ENCODE measurements around the gene CCDC54.
A peak's percentile ranks its signal among the peaks of the same experiment; 100 is the strongest.

CCDC54 gene

DNA sequence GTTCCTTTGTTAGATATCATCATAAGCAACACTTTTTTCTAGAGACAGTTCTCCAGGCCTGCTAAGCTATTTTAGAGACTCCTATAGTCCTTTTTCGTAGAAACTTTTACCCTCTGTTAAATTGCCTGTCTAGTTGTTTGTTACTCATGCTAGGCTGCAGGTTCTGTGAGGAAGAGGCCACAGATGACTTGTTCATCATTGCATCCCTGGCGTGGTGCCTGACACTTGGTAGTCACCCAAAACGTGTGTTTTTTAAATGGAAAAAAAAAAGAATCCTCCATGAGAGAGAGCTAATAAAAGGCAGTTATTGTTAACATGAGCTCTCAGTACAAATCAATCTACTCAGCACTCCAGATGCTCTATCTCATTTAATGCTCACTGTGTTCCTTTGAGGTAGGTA is 35.1 kb downstream of the CCDC54 start:
- Histone ChIP-seq H4K20me1 (ENCODE audit: insufficient read depth, low read length) (no peaks in the 10 kb centered on the region), H3K27ac (ENCODE audit: low read length) (no peak overlapping the region), H2AFZ (ENCODE audit: low read depth, low read length) (0 out of 2 replicates have a peak overlapping the region, but pooled peaks have one; percentile 26), H3K27me3 (ENCODE audit: insufficient read depth, low read length, poor library complexity) (no peaks in the 10 kb centered on the region), H3K4me3 (ENCODE audit: low read depth in 1 of 2, low read length in 2 of 2) (no peak overlapping the region), H3K79me2 (ENCODE audit: insufficient read depth, low read length) (no peaks in the 10 kb centered on the region), H3K36me3 (ENCODE audit: insufficient read depth, low read length) (no peaks in the 10 kb centered on the region), H3K9me3 (ENCODE audit: insufficient read depth, low read length, severe bottlenecking) (peaks cover 7% of the 10 kb centered on the region), H3K9ac (ENCODE audit: low read depth, low read length) (no peak overlapping the region), H3K4me2 (ENCODE audit: insufficient read depth, low read length) (no peak overlapping the region), H3K4me1 (ENCODE audit: insufficient read depth, low read length) (peaks cover 14% of the 10 kb centered on the region)
- ATAC-seq (ENCODE audit: insufficient read depth, low read depth) (no peak), DNase-seq (no peak)
- TF ChIP-seq EZH2 (IDR thresholded peaks at IDR 0.05; ENCODE audit: borderline replicate concordance, low read depth, low read length, severe bottlenecking) (no peak), CTCF (IDR thresholded peaks at IDR 0.05; ENCODE audit: borderline replicate concordance, extremely low read depth, low read length, poor library complexity, severe bottlenecking) (no peak)

DNA sequence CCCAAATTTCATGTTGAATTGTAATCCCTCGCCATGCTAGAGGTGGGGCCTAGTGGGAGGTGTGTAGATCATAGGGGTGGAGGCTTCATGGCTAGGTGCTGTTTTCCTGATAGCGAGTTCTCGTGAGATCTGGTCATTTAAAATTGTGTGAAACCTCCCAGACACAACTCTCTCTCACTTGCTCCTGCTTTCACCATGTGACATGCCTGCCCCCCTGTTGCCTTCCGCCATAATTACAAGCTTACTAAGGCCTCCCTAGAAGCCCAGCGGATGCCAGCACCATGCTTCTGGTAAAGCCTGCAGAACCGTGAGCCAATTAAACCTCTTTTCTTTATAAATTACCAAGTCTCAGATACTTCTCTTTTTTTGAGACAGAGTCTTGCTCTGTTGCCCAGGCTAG is 36.0 kb downstream of the CCDC54 start:
- Histone ChIP-seq H3K4me1 (ENCODE audit: insufficient read depth, low read length) (peaks cover 14% of the 10 kb centered on the region), H3K4me3 (ENCODE audit: low read depth in 1 of 2, low read length in 2 of 2) (no peak overlapping the region), H3K4me2 (ENCODE audit: insufficient read depth, low read length) (no peak overlapping the region), H3K27me3 (ENCODE audit: insufficient read depth, low read length, poor library complexity) (no peaks in the 10 kb centered on the region), H3K79me2 (ENCODE audit: insufficient read depth, low read length) (no peaks in the 10 kb centered on the region), H3K9me3 (ENCODE audit: insufficient read depth, low read length, severe bottlenecking) (peaks cover 7% of the 10 kb centered on the region), H2AFZ (ENCODE audit: low read depth, low read length) (no peak overlapping the region), H3K9ac (ENCODE audit: low read depth, low read length) (no peak overlapping the region), H3K27ac (ENCODE audit: low read length) (no peak overlapping the region), H3K36me3 (ENCODE audit: insufficient read depth, low read length) (no peaks in the 10 kb centered on the region), H4K20me1 (ENCODE audit: insufficient read depth, low read length) (no peaks in the 10 kb centered on the region)
- TF ChIP-seq CTCF (IDR thresholded peaks at IDR 0.05; ENCODE audit: borderline replicate concordance, extremely low read depth, low read length, poor library complexity, severe bottlenecking) (no peak), EZH2 (IDR thresholded peaks at IDR 0.05; ENCODE audit: borderline replicate concordance, low read depth, low read length, severe bottlenecking) (no peak)
- no peak for ATAC-seq (ENCODE audit: insufficient read depth, low read depth)
- DNase-seq = no peak

- DNase-seq (no peak), ATAC-seq (ENCODE audit: insufficient read depth, low read depth) (peak; percentile 90)
- Histone ChIP-seq H3K9me3 (ENCODE audit: insufficient read depth, low read length, severe bottlenecking) (peaks cover 2% of the 10 kb centered on the region), H3K27ac (ENCODE audit: low read length) (peak overlapping the region; percentile 61; the same call in 1 of the 2 replicates), H3K4me1 (ENCODE audit: insufficient read depth, low read length) (peaks cover 14% of the 10 kb centered on the region), H4K20me1 (ENCODE audit: insufficient read depth, low read length) (no peaks in the 10 kb centered on the region), H3K4me3 (ENCODE audit: low read depth in 1 of 2, low read length in 2 of 2) (no peak overlapping the region), H3K4me2 (ENCODE audit: insufficient read depth, low read length) (peak overlapping the region; percentile 37), H2AFZ (ENCODE audit: low read depth, low read length) (peak overlapping the region; percentile 70), H3K27me3 (ENCODE audit: insufficient read depth, low read length, poor library complexity) (no peaks in the 10 kb centered on the region), H3K36me3 (ENCODE audit: insufficient read depth, low read length) (no peaks in the 10 kb centered on the region), H3K79me2 (ENCODE audit: insufficient read depth, low read length) (no peaks in the 10 kb centered on the region), H3K9ac (ENCODE audit: low read depth, low read length) (no peak overlapping the region; the same call in 1 of the 2 replicates)
- TF ChIP-seq CTCF (IDR thresholded peaks at IDR 0.05; ENCODE audit: borderline replicate concordance, extremely low read depth, low read length, poor library complexity, severe bottlenecking) = no peak
- no peak for TF ChIP-seq EZH2 (IDR thresholded peaks at IDR 0.05; ENCODE audit: borderline replicate concordance, low read depth, low read length, severe bottlenecking)
These were observed 37.2 kb downstream of the CCDC54 start for GRCh38 chr3:107414325-107414964.

All from DND-41 (cell line).